ENCODE measurements around the gene MGAT4D. TPM values are rescaled to one million over a fixed set of nuclear protein-coding genes. Genes with fewer than 3 reads are reported as not detected.

MGAT4D gene
- total RNA-seq, 4 donors from 2014 or later: not detected

DNA sequence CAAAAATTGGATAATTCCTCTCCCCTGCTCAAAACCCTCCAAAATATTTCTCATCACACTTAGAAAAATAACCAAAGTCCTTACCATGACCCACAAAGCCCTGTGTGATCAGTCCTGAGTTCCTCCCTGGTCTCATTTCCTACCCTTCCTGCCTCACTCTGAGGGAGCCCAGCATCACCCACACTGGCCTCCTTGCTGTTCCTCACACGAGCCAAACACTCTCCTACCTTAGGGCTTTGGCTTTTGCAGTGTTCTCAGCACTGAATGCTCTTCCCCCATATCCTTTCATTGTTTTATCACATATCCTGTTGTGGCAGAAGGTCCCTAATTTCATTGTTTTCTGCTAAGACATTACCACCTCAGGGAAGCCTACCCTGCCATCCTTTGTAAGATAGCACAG, 12.2 kb downstream of the MGAT4D start:
- peaks cover 0 to 5% (median 0%) of the 10 kb centered on the region in 3 donors for H3K9me3 ChIP-seq
- no peaks in the 10 kb centered on the region for H3K4me1 ChIP-seq
- intact Hi-C loops (cut with DNase I): no loop called here
- H3K36me3 ChIP-seq: no peaks in the 10 kb centered on the region
- no peak overlapping the region for H3K4me3 ChIP-seq
- TF ChIP-seq, protein P1, sequence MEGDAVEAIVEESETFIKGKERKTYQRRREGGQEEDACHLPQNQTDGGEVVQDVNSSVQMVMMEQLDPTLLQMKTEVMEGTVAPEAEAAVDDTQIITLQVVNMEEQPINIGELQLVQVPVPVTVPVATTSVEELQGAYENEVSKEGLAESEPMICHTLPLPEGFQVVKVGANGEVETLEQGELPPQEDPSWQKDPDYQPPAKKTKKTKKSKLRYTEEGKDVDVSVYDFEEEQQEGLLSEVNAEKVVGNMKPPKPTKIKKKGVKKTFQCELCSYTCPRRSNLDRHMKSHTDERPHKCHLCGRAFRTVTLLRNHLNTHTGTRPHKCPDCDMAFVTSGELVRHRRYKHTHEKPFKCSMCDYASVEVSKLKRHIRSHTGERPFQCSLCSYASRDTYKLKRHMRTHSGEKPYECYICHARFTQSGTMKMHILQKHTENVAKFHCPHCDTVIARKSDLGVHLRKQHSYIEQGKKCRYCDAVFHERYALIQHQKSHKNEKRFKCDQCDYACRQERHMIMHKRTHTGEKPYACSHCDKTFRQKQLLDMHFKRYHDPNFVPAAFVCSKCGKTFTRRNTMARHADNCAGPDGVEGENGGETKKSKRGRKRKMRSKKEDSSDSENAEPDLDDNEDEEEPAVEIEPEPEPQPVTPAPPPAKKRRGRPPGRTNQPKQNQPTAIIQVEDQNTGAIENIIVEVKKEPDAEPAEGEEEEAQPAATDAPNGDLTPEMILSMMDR (IDR thresholded peaks at IDR 0.05): no peak
- TF ChIP-seq POLR2A (IDR thresholded peaks at IDR 0.05): no peak
- DNase-seq: no peak
- WGBS, 2 donors: 53 to 59% methylated on average over 1 of the region's 1 CpG
- no peak overlapping the region for H3K27ac ChIP-seq
- no peaks in the 10 kb centered on the region for H3K27me3 ChIP-seq

GRCh38 chr4:140483445-140483844, 14.6 kb downstream of the MGAT4D start:
- H3K27ac ChIP-seq: no peak overlapping the region
- H3K27me3 ChIP-seq: no peaks in the 10 kb centered on the region
- no peak for TF ChIP-seq POLR2A (IDR thresholded peaks at IDR 0.05)
- TF ChIP-seq, protein P1 (IDR thresholded peaks at IDR 0.05): no peak
- 82 to 89% methylated on average over 4 of the region's 4 CpGs for WGBS, 2 donors
- H3K36me3 ChIP-seq: no peaks in the 10 kb centered on the region
- peaks cover 0 to 5% (median 0%) of the 10 kb centered on the region in 3 donors for H3K9me3 ChIP-seq
- no peaks in the 10 kb centered on the region for H3K4me1 ChIP-seq
- intact Hi-C loops (cut with DNase I): no loop called here
- H3K4me3 ChIP-seq: no peak overlapping the region
- DNase-seq: no peak

GRCh38 chr4:140472156-140472555, 25.9 kb downstream of the MGAT4D start:
- peaks cover 0 to 27% (median 0%) of the 10 kb centered on the region in 4 donors for H3K27me3 ChIP-seq
- no peaks in the 10 kb centered on the region for H3K4me1 ChIP-seq
- WGBS, 2 donors: 57 to 68% methylated on average over 2 of the region's 2 CpGs
- H3K9me3 ChIP-seq: no peaks in the 10 kb centered on the region
- DNase-seq: no peak
- TF ChIP-seq, protein P1 (IDR thresholded peaks at IDR 0.05): no peak
- no peak for TF ChIP-seq POLR2A (IDR thresholded peaks at IDR 0.05)
- H3K4me3 ChIP-seq: no peak overlapping the region
- H3K27ac ChIP-seq: no peak overlapping the region
- no peaks in the 10 kb centered on the region for H3K36me3 ChIP-seq
- intact Hi-C loops (cut with DNase I): no loop called here

- H3K9me3 ChIP-seq: no peaks in the 10 kb centered on the region
- no peaks in the 10 kb centered on the region for H3K4me1 ChIP-seq
- no peaks in the 10 kb centered on the region for H3K36me3 ChIP-seq
- no peak overlapping the region for H3K4me3 ChIP-seq
- WGBS, 2 donors: 61 to 79% methylated on average over 22 to 26 of the region's 27 CpGs
- peaks cover 0 to 27% (median 0%) of the 10 kb centered on the region in 4 donors for H3K27me3 ChIP-seq
- intact Hi-C loops (cut with DNase I): no loop called here
- TF ChIP-seq POLR2A (IDR thresholded peaks at IDR 0.05): no peak
- TF ChIP-seq, protein P1 (IDR thresholded peaks at IDR 0.05): no peak
- no peak overlapping the region for H3K27ac ChIP-seq
- no peak for DNase-seq
These were observed 28.0 kb downstream of the MGAT4D start for GRCh38 chr4:140469791-140470733.

DNA sequence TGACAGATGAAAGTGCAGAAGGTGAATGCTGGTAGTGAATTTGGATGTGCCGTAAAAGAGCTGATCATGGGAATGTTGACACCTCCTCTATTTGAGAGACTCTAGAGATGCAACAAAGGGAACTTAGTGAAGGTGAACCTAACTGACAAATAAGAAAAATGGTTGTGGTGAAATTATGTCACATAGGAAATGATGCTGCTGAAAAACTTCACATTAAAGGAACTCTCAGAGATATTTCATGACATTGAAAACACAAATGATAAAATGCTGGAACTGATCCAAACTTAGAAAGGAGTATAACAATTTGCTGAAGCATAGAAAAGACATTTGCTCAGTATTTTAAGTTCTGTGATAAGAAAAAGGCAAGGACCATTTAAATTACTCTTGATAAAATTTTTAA, 31.9 kb downstream of the MGAT4D start:
- H3K36me3 ChIP-seq: no peaks in the 10 kb centered on the region
- H3K9me3 ChIP-seq: no peaks in the 10 kb centered on the region
- H3K4me1 ChIP-seq: no peaks in the 10 kb centered on the region
- H3K27me3 ChIP-seq: peaks cover 0 to 19% (median 0%) of the 10 kb centered on the region in 4 donors
- no peak for TF ChIP-seq POLR2A (IDR thresholded peaks at IDR 0.05)
- TF ChIP-seq, protein P1 (IDR thresholded peaks at IDR 0.05): no peak
- no peak for DNase-seq
- WGBS, 2 donors: 0 to 74% methylated on average over 1 of the region's 1 CpG
- intact Hi-C loops (cut with DNase I): no loop called here
- H3K4me3 ChIP-seq: no peak overlapping the region
- H3K27ac ChIP-seq: no peak overlapping the region

Measured in esophagus squamous epithelium (tissue), 5 donors.